Kidney epithelial cell (primary cell): ENCODE results near the gene TIGD4. TPM values are rescaled to one million over a fixed set of nuclear protein-coding genes. Genes with fewer than 3 reads are reported as not detected.

Experiments
- DNase-seq: peaks from one replicate; pipeline ENCODE4 v3.0.0-alpha.2; 2010; ENCODE audit warnings: low read depth
- H3K27me3 ChIP-seq: 2 replicates; pipeline ENCODE4 v1.6.0; 2011; ENCODE audit warnings: low read length; ENCODE audit not compliant: control insufficient read depth, insufficient read depth
- H3K36me3 ChIP-seq: 2 replicates; pipeline ENCODE4 v1.5.1; 2011; ENCODE audit warnings: low read length; ENCODE audit not compliant: control insufficient read depth, insufficient read depth
- H3K4me3 ChIP-seq: 2 replicates; pipeline ENCODE4 v1.5.1; 2011; ENCODE audit warnings: low read depth, mild to moderate bottlenecking, control low read depth, low read length
- CTCF ChIP-seq: IDR thresholded peaks from 2 replicates; pipeline ENCODE4 v1.5.1; 2011; ENCODE audit warnings: mild to moderate bottlenecking, moderate library complexity, low read length, control low read depth, inconsistent platforms; ENCODE audit not compliant: insufficient read depth, poor library complexity, severe bottlenecking
- total RNA-seq: library from RNA; depleted of rRNA; stranded (reverse); fragments of >200 nt; gene quantifications from 2 replicates; pipeline ENCODE4 v1.2.3, GENCODE V29; 2015

Gene TIGD4
- total RNA-seq, 1 donor from 2014 or later = 0.29 TPM

- no peaks in the 10 kb centered on the region for H3K36me3 ChIP-seq
Observed at GRCh38 chr4:152819026-152819645, 39.6 kb upstream of the TIGD4 start.

GRCh38 chr4:152817331-152817730, 37.8 kb upstream of the TIGD4 start:
- no peak for DNase-seq
- Histone ChIP-seq H3K36me3 (no peaks in the 10 kb centered on the region), H3K4me3 (no peak overlapping the region), H3K27me3 (no peaks in the 10 kb centered on the region)
- no peak for TF ChIP-seq CTCF

More at GRCh38 chr4:152819026-152819645, 39.6 kb upstream of the TIGD4 start:
- Histone ChIP-seq H3K4me3 (no peak overlapping the region), H3K27me3 (no peaks in the 10 kb centered on the region)
- DNase-seq = no peak
- no peak for TF ChIP-seq CTCF

- Histone ChIP-seq H3K36me3 (no peaks in the 10 kb centered on the region), H3K4me3 (no peak overlapping the region), H3K27me3 (no peaks in the 10 kb centered on the region)
- TF ChIP-seq CTCF = no peak
- no peak for DNase-seq
Observed at GRCh38 chr4:152815078-152815477, 35.5 kb upstream of the TIGD4 start.

- Histone ChIP-seq H3K36me3 (no peaks in the 10 kb centered on the region), H3K4me3 (no peak overlapping the region), H3K27me3 (no peaks in the 10 kb centered on the region)
- peak; percentile 1 for DNase-seq
- TF ChIP-seq CTCF = no peak
Observed at GRCh38 chr4:152810715-152811287, 31.3 kb upstream of the TIGD4 start.

- TF ChIP-seq CTCF = no peak
- DNase-seq = no peak
Observed at GRCh38 chr4:152808670-152809069, 29.1 kb upstream of the TIGD4 start.

More at GRCh38 chr4:152808670-152809069, 29.1 kb upstream of the TIGD4 start:
- H3K27me3 ChIP-seq = no peaks in the 10 kb centered on the region
- no peaks in the 10 kb centered on the region for H3K36me3 ChIP-seq
- H3K4me3 ChIP-seq = no peak overlapping the region
